HCT116 (cell line): ENCODE results near the gene LDHAL6B.

Experiments
- ATF3 ChIP-seq: IDR thresholded peaks from 2 replicates; pipeline ENCODE4 v1.6.1; 2012
- CTCF ChIP-seq, 3 experiments: fragments of 200-600 bp in 1 of 3; sonication (generic) in 1 of 3; IDR thresholded peaks in 2 of 3; conservative IDR thresholded peaks in 1 of 3; 2 replicates each; pipeline ENCODE4 v1.5.1; 2012 to 2017; ENCODE audit warnings: low read depth in 2 of 3, low read length in 2 of 3, antibody characterized with exemption in 1 of 3, borderline replicate concordance in 1 of 3, control low read depth in 1 of 3, mild to moderate bottlenecking in 1 of 3, mixed read lengths in 1 of 3, mixed run types in 1 of 3, moderate library complexity in 1 of 3; ENCODE audit not compliant: insufficient read depth in 1 of 3
- EZH2 ChIP-seq: fragments of 200-600 bp; sonication (generic); IDR thresholded peaks from 2 replicates; pipeline ENCODE4 v1.6.1; 2017; ENCODE audit warnings: antibody characterized with exemption, mixed run types
- JUND ChIP-seq: IDR thresholded peaks from 2 replicates; pipeline ENCODE4 v1.6.1; 2012
- MAX ChIP-seq: IDR thresholded peaks from 2 replicates; pipeline ENCODE4 v1.6.1; 2012
- POLR2A ChIP-seq: IDR thresholded peaks from 2 replicates; pipeline ENCODE4 v1.7.0; 2011; ENCODE audit warnings: borderline replicate concordance; ENCODE audit not compliant: insufficient read depth, insufficient read length; ENCODE audit errors: extremely low read depth
- POLR2AphosphoS5 ChIP-seq: IDR thresholded peaks from 2 replicates; pipeline ENCODE4 v1.6.1; 2011; ENCODE audit warnings: mild to moderate bottlenecking, low read depth, low read length, moderate library complexity
- TCF7L2 ChIP-seq: IDR thresholded peaks from 2 replicates; pipeline ENCODE4 v1.7.0; 2011; ENCODE audit warnings: borderline replicate concordance, inconsistent platforms; ENCODE audit not compliant: insufficient read depth, insufficient read length; ENCODE audit errors: extremely low read depth
- YY1 ChIP-seq: IDR thresholded peaks from 2 replicates; pipeline ENCODE4 v1.6.1; 2011; ENCODE audit warnings: low read length, low read depth, moderate library complexity, mild to moderate bottlenecking; ENCODE audit not compliant: insufficient replicate concordance; ENCODE audit errors: extremely low read depth

GRCh38 chr15:59190291-59190690 is 16.4 kb upstream of the LDHAL6B start:
- TF ChIP-seq MAX (no peak), CTCF (IDR thresholded peaks at IDR 0.05 in 2 of 3, conservative IDR thresholded peaks at IDR 0.05 in 1 of 3; ENCODE audit: borderline replicate concordance in 1 of 3, insufficient read depth in 1 of 3, low read depth in 2 of 3, low read length in 2 of 3) (no peak), POLR2A (no peak), EZH2 (no peak), YY1 (no peak), TCF7L2 (no peak), ATF3 (no peak), JUND (no peak), POLR2AphosphoS5 (no peak)
